Measurements from ENCODE around the gene STARD9. TPM values are rescaled to one million over a fixed set of nuclear protein-coding genes. Genes with fewer than 3 reads are reported as not detected.

The STARD9 gene
- total and polyA plus RNA-seq, 9 of the 15 experiments (the other 6 are each of a cell fraction or from before 2014, with no cell fraction given) = 0.45 to 6.0 (median 3.6) TPM

DNA sequence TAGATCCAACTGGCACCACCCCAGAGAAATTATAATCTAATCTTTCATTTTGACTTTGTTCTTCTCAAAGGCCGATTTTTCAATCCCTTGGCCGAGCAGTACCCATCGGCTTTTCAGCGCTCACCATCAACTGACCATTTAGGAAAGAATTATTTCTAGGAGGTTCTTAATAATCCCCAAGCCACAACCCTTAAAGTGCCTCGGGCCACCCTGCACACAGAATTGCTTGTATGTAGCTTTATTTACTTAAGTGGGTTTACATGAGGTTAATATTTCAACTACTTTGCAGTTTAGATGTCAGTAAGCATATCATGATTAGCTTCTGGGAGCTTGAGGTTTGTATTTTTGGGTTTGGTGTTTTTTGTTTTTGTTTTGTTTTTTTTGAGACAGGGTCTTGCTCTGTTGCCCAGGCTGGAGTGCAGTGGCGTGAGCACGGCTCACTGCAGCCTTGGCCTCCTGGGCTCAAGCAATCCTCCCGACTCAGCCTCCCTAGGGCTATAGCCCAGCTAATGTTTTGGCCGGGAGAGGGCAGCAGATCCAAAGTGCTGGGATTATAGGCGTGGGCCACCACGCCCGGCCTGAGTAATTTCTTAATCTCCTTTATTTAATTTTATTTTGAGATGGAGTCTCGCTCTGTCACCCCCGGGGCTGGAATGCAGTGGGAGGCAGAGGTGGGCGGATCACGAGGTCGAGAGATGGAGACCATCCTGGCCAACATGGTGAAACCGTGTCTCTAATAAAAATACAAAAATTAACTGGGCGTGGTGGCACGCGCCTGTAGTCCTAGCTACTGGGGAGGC lies 162.3 kb downstream of the STARD9 start (continued):
- TF ChIP-seq, protein P1, sequence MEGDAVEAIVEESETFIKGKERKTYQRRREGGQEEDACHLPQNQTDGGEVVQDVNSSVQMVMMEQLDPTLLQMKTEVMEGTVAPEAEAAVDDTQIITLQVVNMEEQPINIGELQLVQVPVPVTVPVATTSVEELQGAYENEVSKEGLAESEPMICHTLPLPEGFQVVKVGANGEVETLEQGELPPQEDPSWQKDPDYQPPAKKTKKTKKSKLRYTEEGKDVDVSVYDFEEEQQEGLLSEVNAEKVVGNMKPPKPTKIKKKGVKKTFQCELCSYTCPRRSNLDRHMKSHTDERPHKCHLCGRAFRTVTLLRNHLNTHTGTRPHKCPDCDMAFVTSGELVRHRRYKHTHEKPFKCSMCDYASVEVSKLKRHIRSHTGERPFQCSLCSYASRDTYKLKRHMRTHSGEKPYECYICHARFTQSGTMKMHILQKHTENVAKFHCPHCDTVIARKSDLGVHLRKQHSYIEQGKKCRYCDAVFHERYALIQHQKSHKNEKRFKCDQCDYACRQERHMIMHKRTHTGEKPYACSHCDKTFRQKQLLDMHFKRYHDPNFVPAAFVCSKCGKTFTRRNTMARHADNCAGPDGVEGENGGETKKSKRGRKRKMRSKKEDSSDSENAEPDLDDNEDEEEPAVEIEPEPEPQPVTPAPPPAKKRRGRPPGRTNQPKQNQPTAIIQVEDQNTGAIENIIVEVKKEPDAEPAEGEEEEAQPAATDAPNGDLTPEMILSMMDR (IDR thresholded peaks at IDR 0.05 in 2 of 3, conservative IDR thresholded peaks at IDR 0.05 in 1 of 3; ENCODE audit: insufficient read depth in 2 of 3, low read depth in 1 of 3, low read length in 3 of 3) = peak; percentile 48 to 52 (median 51)
- TF ChIP-seq BCL6 (CRISPR knock-in tag; IDR thresholded peaks at IDR 0.05) (no peak), NFIC (IDR thresholded peaks at IDR 0.05) (0 out of 2 replicates have a peak, but pooled peaks have one; percentile 12)

DNA sequence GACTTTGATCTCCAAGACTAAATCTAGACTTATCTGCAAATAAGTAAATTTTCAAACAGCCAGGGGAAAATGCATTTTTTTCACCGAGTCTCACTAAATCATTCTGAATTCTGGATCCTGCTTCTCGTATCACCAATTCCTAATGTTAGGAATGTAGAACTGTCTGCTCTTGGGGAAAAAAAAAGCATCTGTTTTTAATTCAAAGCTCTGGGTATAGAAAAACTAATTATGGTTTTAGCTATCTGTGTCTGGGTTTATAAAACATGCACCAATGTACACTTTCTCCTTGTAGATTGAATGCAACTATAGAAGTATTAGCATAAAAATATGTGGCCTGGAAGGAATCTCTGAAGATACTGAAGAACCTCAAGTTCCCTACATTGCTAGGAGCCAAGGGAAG lies 166.3 kb downstream of the STARD9 start:
- POLR2A ChIA-PET = no interaction called here
- Histone ChIP-seq H3K4me2 (ENCODE audit: insufficient read depth, low read length) (no peak overlapping the region), H3K27ac (ENCODE audit: extremely low read depth, low read depth, low read length) (no peak overlapping the region), H3K9ac (ENCODE audit: insufficient read depth in 1 of 2, low read depth in 2 of 2, low read length in 2 of 2) (no peak overlapping the region), H3K79me2 (ENCODE audit: control insufficient read depth, insufficient read depth, low read length) (peaks cover 5% of the 10 kb centered on the region), H3K36me3 (ENCODE audit: control insufficient read depth, insufficient read depth, low read length) (peaks cover 4% of the 10 kb centered on the region; the same call in 1 of the 3 replicates), H3K4me3 (no peak overlapping the region), H3K4me1 (replicated peaks in 1 of 2; ENCODE audit: control insufficient read depth in 2 of 2, insufficient read depth in 2 of 2, low read length in 2 of 2) (peaks cover 0 to 11% of the 10 kb centered on the region in 2 experiments; a peak in 2 of 5 replicates), H3K27me3 (ENCODE audit: control insufficient read depth in 2 of 2, insufficient read depth in 2 of 2, low read length in 2 of 2) (no peaks in the 10 kb centered on the region), H4K20me1 (replicated peaks; ENCODE audit: control insufficient read depth, insufficient read depth, low read length) (no peaks in the 10 kb centered on the region), H2AFZ (ENCODE audit: low read depth, low read length) (no peak overlapping the region), H3K9me1 (ENCODE audit: control insufficient read depth, insufficient read depth, low read length) (no peaks in the 10 kb centered on the region), H3K9me3 (replicated peaks; ENCODE audit: control insufficient read depth, insufficient read depth, low read depth, low read length) (no peaks in the 10 kb centered on the region)
- CTCF ChIA-PET (ENCODE audit: low intra/inter-chr PET ratio) = no interaction called here
- 60% methylated on average over 2 of the region's 2 CpGs for WGBS (ENCODE audit: insufficient coverage, low coverage, missing lambda C conversion rate)
- intact Hi-C loops (cut with micrococcal nuclease) (no loop called here), in situ Hi-C loops (cut with MboI) (no loop called here)
- BruUV-seq (replicated peaks) = no TSS peak
- no peak for DNase-seq (ENCODE audit: extremely low read depth in 1 of 4, low spot score in 3 of 4)
- no peak for ATAC-seq
- no peak for FAIRE-seq
- TF ChIP-seq, protein P2, sequence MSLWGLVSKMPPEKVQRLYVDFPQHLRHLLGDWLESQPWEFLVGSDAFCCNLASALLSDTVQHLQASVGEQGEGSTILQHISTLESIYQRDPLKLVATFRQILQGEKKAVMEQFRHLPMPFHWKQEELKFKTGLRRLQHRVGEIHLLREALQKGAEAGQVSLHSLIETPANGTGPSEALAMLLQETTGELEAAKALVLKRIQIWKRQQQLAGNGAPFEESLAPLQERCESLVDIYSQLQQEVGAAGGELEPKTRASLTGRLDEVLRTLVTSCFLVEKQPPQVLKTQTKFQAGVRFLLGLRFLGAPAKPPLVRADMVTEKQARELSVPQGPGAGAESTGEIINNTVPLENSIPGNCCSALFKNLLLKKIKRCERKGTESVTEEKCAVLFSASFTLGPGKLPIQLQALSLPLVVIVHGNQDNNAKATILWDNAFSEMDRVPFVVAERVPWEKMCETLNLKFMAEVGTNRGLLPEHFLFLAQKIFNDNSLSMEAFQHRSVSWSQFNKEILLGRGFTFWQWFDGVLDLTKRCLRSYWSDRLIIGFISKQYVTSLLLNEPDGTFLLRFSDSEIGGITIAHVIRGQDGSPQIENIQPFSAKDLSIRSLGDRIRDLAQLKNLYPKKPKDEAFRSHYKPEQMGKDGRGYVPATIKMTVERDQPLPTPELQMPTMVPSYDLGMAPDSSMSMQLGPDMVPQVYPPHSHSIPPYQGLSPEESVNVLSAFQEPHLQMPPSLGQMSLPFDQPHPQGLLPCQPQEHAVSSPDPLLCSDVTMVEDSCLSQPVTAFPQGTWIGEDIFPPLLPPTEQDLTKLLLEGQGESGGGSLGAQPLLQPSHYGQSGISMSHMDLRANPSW (CRISPR knock-in tag; IDR thresholded peaks at IDR 0.05) = no peak
- TF ChIP-seq, protein P3, sequence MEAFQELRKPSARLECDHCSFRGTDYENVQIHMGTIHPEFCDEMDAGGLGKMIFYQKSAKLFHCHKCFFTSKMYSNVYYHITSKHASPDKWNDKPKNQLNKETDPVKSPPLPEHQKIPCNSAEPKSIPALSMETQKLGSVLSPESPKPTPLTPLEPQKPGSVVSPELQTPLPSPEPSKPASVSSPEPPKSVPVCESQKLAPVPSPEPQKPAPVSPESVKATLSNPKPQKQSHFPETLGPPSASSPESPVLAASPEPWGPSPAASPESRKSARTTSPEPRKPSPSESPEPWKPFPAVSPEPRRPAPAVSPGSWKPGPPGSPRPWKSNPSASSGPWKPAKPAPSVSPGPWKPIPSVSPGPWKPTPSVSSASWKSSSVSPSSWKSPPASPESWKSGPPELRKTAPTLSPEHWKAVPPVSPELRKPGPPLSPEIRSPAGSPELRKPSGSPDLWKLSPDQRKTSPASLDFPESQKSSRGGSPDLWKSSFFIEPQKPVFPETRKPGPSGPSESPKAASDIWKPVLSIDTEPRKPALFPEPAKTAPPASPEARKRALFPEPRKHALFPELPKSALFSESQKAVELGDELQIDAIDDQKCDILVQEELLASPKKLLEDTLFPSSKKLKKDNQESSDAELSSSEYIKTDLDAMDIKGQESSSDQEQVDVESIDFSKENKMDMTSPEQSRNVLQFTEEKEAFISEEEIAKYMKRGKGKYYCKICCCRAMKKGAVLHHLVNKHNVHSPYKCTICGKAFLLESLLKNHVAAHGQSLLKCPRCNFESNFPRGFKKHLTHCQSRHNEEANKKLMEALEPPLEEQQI (IDR thresholded peaks at IDR 0.05) = no peak
- TF ChIP-seq CREB1 (IDR thresholded peaks at IDR 0.05) (no peak), CREB1 (CRISPR knock-in tag; IDR thresholded peaks at IDR 0.05) (no peak), ZBTB1 (CRISPR knock-in tag; IDR thresholded peaks at IDR 0.05; ENCODE audit: borderline replicate concordance, low read depth) (no peak), JUND (IDR thresholded peaks at IDR 0.05; ENCODE audit: borderline replicate concordance, low read depth, low read length) (no peak), JUND (tag; IDR thresholded peaks at IDR 0.05; ENCODE audit: borderline replicate concordance, low read depth, low read length) (no peak), CHCHD3 (CRISPR knock-in tag; IDR thresholded peaks at IDR 0.05) (no peak), ZNF121 (CRISPR knock-in tag; conservative IDR thresholded peaks at IDR 0.05) (no peak), ZKSCAN8 (CRISPR knock-in tag; IDR thresholded peaks at IDR 0.05) (no peak), MED1 (CRISPR knock-in tag; IDR thresholded peaks at IDR 0.05; ENCODE audit: borderline replicate concordance) (no peak)
